Activated CD8-positive, alpha-beta T cell treated with anti-CD3 and anti-CD28 coated beads for 36 hours (primary cell): ENCODE data around the gene KDELR1. TPM values are rescaled to one million over a fixed set of nuclear protein-coding genes. Genes with fewer than 3 reads are reported as not detected.

Experiments used
- ATAC-seq: fragments of 200-7000 bp; cut with Tn5 transposase; one replicate; pipeline ENCODE4 v1.10.0; 2021; ENCODE audit warnings: mild to moderate bottlenecking, moderate library complexity
- CTCF ChIA-PET: fragments of 350-600 bp; sonication (Branson Sonifier 250); formaldehyde crosslinking; loops from one replicate; lab custom pipeline; 2021; ENCODE audit warnings: antibody characterized with exemption; lab: Charles Lee
- POLR2A ChIA-PET: fragments of 350-600 bp; sonication (Branson Sonifier 250); formaldehyde crosslinking; loops from one replicate; lab custom pipeline; 2021; ENCODE audit warnings: antibody characterized with exemption; lab: Charles Lee
- DNase-seq: peaks from one replicate; pipeline ENCODE4 v3.0.0-alpha.2; 2020
- H3K27ac Mint-ChIP-seq: one replicate; pipeline ENCODE4 v1.8.0; 2021; ENCODE audit warnings: mild to moderate bottlenecking, mixed read lengths
- H3K27me3 Mint-ChIP-seq: one replicate; pipeline ENCODE4 v1.8.0; 2021; ENCODE audit warnings: mixed read lengths
- H3K36me3 Mint-ChIP-seq: one replicate; pipeline ENCODE4 v1.8.0; 2021; ENCODE audit warnings: low read depth, mixed read lengths
- H3K4me1 Mint-ChIP-seq: one replicate; pipeline ENCODE4 v1.8.0; 2021; ENCODE audit warnings: low read depth, mixed read lengths
- H3K4me3 Mint-ChIP-seq: one replicate; pipeline ENCODE4 v1.8.0; 2021; ENCODE audit warnings: mild to moderate bottlenecking, moderate library complexity, mixed read lengths
- H3K9me3 Mint-ChIP-seq: one replicate; pipeline ENCODE4 v1.8.0; 2021; ENCODE audit warnings: mixed read lengths
- CTCF ChIP-seq: fragments of 200-600 bp; IDR thresholded peaks from one replicate; pipeline ENCODE4 v1.8.0; 2022; ENCODE audit warnings: antibody characterized with exemption, mild to moderate bottlenecking
- intact Hi-C: fragments of 100-400 bp; cut with micrococcal nuclease; formaldehyde crosslinking; loops from one replicate; pipeline ENCODE4 v1.10.0; 2022
- total RNA-seq, 2 experiments: library from RNA; stranded (reverse); gene quantifications; one replicate each; pipeline ENCODE4 v1.2.3, GENCODE V29; 2021

The KDELR1 gene
- total RNA-seq, 2 experiments from 2014 or later, result 66.3 to 66.7 TPM

GRCh38 chr19:48405010-48405659, 13.8 kb upstream of the KDELR1 start:
- Mint-ChIP-seq H3K36me3 (no peaks in the 10 kb centered on the region), H3K9me3 (no peaks in the 10 kb centered on the region), H3K4me3 (no peak overlapping the region), H3K27ac (no peak overlapping the region), H3K27me3 (peaks cover 4% of the 10 kb centered on the region), H3K4me1 (peaks cover 10% of the 10 kb centered on the region)
- CTCF ChIA-PET, result interaction anchor here (2.9 kb wide), 1 partner anchor 14 kb away, joined by 14 read pairs; the partner anchor contains the start of gene KDELR1
- TF ChIP-seq CTCF, result no peak
- no peak for ATAC-seq
- DNase-seq, result no peak
- intact Hi-C loops, result no loop called here
- POLR2A ChIA-PET, result interaction anchor here (0.9 kb wide), 1 partner anchor 118 kb away, joined by 4 read pairs; no protein-coding TSS in a partner anchor

- Mint-ChIP-seq H3K27me3 (peaks cover 4% of the 10 kb centered on the region), H3K9me3 (peaks cover 6% of the 10 kb centered on the region), H3K27ac (peak overlapping the region; percentile 62), H3K36me3 (no peaks in the 10 kb centered on the region), H3K4me1 (peaks cover 19% of the 10 kb centered on the region), H3K4me3 (no peak overlapping the region)
- peak; percentile 78 for DNase-seq
- ATAC-seq, result peak; percentile 75
- intact Hi-C loops, result no loop called here
- ChIA-PET POLR2A (interaction anchor here (1.0 kb wide), 1 partner anchor 12 kb away, joined by 3 read pairs; the partner anchor contains the start of gene KDELR1), CTCF (interaction anchor here (2.9 kb wide), 1 partner anchor 12 kb away, joined by 14 read pairs; the partner anchor contains the start of gene KDELR1)
- no peak for TF ChIP-seq CTCF
Observed at GRCh38 chr19:48403606-48404005, 12.3 kb upstream of the KDELR1 start.

GRCh38 chr19:48401287-48401686, 9.9 kb upstream of the KDELR1 start:
- peaks cover 6% of the 10 kb centered on the region for H3K9me3 Mint-ChIP-seq
- no peak overlapping the region for H3K27ac Mint-ChIP-seq
- no peak for ATAC-seq
- no peak overlapping the region for H3K4me3 Mint-ChIP-seq
- intact Hi-C loops, result no loop called here
- no peak for DNase-seq
- peaks cover 29% of the 10 kb centered on the region for H3K4me1 Mint-ChIP-seq
- H3K27me3 Mint-ChIP-seq, result peaks cover 17% of the 10 kb centered on the region
- CTCF ChIA-PET, result interaction anchor here (2.0 to 2.9 kb wide), 2 partner anchors 10 to 67 kb away, joined by 6 to 22 read pairs; partner anchors contain the start of gene KDELR1
- POLR2A ChIA-PET, result interaction anchor here (0.8 to 1.1 kb wide), 3 partner anchors 38 to 152 kb away, joined by 3 to 4 read pairs (median 4); partner anchors contain the start of gene TMEM143
- no peak for TF ChIP-seq CTCF
- H3K36me3 Mint-ChIP-seq, result no peaks in the 10 kb centered on the region

GRCh38 chr19:48400018-48400742, 8.8 kb upstream of the KDELR1 start:
- ChIA-PET CTCF (interaction anchor here (2.0 to 2.9 kb wide), 2 partner anchors 9 to 66 kb away, joined by 6 to 22 read pairs; partner anchors contain the start of gene KDELR1), POLR2A (interaction anchor here (0.9 kb wide), 1 partner anchor 37 kb away, joined by 4 read pairs; the partner anchor contains the start of gene TMEM143)
- H3K4me3 Mint-ChIP-seq, result no peak overlapping the region
- intact Hi-C loops, result no loop called here
- peak; percentile 49 for DNase-seq
- peaks cover 6% of the 10 kb centered on the region for H3K9me3 Mint-ChIP-seq
- ATAC-seq, result peak; percentile 21
- H3K27me3 Mint-ChIP-seq, result peaks cover 25% of the 10 kb centered on the region
- H3K36me3 Mint-ChIP-seq, result no peaks in the 10 kb centered on the region
- H3K27ac Mint-ChIP-seq, result no peak overlapping the region
- H3K4me1 Mint-ChIP-seq, result peaks cover 33% of the 10 kb centered on the region
- TF ChIP-seq CTCF, result no peak
